GM23338 (cell line): ENCODE data around the gene GAB1. TPM values are rescaled to one million over a fixed set of nuclear protein-coding genes. Genes with fewer than 3 reads are reported as not detected.

Experiments used
- ATAC-seq: fragments of 200-7000 bp; cut with Tn5 transposase; 3 replicates; pipeline ENCODE4 v1.9.1; 2020
- DNase-seq: peaks from one replicate; pipeline ENCODE4 v3.0.0-alpha.2; 2015; ENCODE audit warnings: low spot score
- H2AFZ ChIP-seq: fragments of 200-600 bp; sonication (generic); 2 replicates; pipeline ENCODE4 v1.8.0; 2016; ENCODE audit warnings: antibody characterized with exemption, mild to moderate bottlenecking, moderate library complexity
- H3F3A ChIP-seq: fragments of 200-600 bp; sonication (generic); replicated peaks from 2 replicates; pipeline ENCODE4 v1.8.0; 2017; ENCODE audit warnings: antibody characterized with exemption, mixed run types, low read depth
- H3K27ac ChIP-seq: fragments of 200-600 bp; sonication (generic); 2 replicates; pipeline ENCODE4 v1.6.1; 2016; ENCODE audit warnings: low read depth
- H3K27me3 ChIP-seq: fragments of 200-600 bp; sonication (generic); 2 replicates; pipeline ENCODE4 v1.8.0; 2016; ENCODE audit warnings: mild to moderate bottlenecking, mixed run types, moderate library complexity; ENCODE audit not compliant: insufficient read depth
- H3K36me3 ChIP-seq: fragments of 200-600 bp; sonication (generic); 2 replicates; pipeline ENCODE4 v1.8.0; 2016; ENCODE audit warnings: mild to moderate bottlenecking; ENCODE audit not compliant: insufficient read depth
- H3K4me1 ChIP-seq: fragments of 200-600 bp; sonication (generic); 2 replicates; pipeline ENCODE4 v1.8.0; 2016; ENCODE audit warnings: mild to moderate bottlenecking, moderate library complexity; ENCODE audit not compliant: insufficient read depth
- H3K4me2 ChIP-seq: fragments of 200-600 bp; sonication (generic); 2 replicates; pipeline ENCODE4 v1.7.1; 2017; ENCODE audit warnings: mixed run types
- H3K4me3 ChIP-seq: fragments of 200-600 bp; sonication (generic); 2 replicates; pipeline ENCODE4 v1.6.1; 2016; ENCODE audit warnings: mixed run types
- H3K79me2 ChIP-seq: fragments of 200-600 bp; sonication (generic); replicated peaks from 2 replicates; pipeline ENCODE4 v1.8.0; 2017; ENCODE audit warnings: mild to moderate bottlenecking; ENCODE audit not compliant: insufficient read depth
- H3K9me2 ChIP-seq: fragments of 200-600 bp; sonication (generic); 2 replicates; pipeline ENCODE4 v1.8.0; 2017; ENCODE audit not compliant: insufficient read depth
- H4K20me1 ChIP-seq: fragments of 200-600 bp; sonication (generic); replicated peaks from 2 replicates; pipeline ENCODE4 v1.8.0; 2017; ENCODE audit warnings: mild to moderate bottlenecking; ENCODE audit not compliant: insufficient read depth
- H3K27ac Mint-ChIP-seq: 2 replicates; pipeline ENCODE4 v1.8.0; 2020; ENCODE audit warnings: inconsistent platforms, mild to moderate bottlenecking, moderate library complexity, mixed read lengths
- H3K27me3 Mint-ChIP-seq: 3 replicates; pipeline ENCODE4 v1.8.0; 2022; ENCODE audit warnings: low read depth, mild to moderate bottlenecking, moderate library complexity, mixed read lengths, inconsistent platforms; ENCODE audit not compliant: insufficient read depth, poor library complexity
- H3K36me3 Mint-ChIP-seq: 3 replicates; pipeline ENCODE4 v1.8.0; 2021; ENCODE audit warnings: low read depth, mild to moderate bottlenecking, inconsistent platforms, moderate library complexity, mixed read lengths
- H3K4me1 Mint-ChIP-seq: 3 replicates; pipeline ENCODE4 v1.8.0; 2020; ENCODE audit warnings: mild to moderate bottlenecking, inconsistent platforms, mixed read lengths
- H3K4me3 Mint-ChIP-seq: 3 replicates; pipeline ENCODE4 v1.8.0; 2021; ENCODE audit warnings: moderate library complexity, mild to moderate bottlenecking, inconsistent platforms, mixed read lengths
- H3K9me3 Mint-ChIP-seq: 3 replicates; pipeline ENCODE4 v1.8.0; 2020; ENCODE audit warnings: moderate library complexity, mild to moderate bottlenecking, inconsistent platforms, mixed read lengths
- CREB1 ChIP-seq: fragments of 250-450 bp; sonication (Bioruptor Pico); IDR thresholded peaks from 2 replicates; pipeline ENCODE4 v1.5.0; 2020; ENCODE audit warnings: low read depth, mild to moderate bottlenecking, moderate library complexity
- CTCF ChIP-seq, 2 experiments: fragments of 200-600 bp in 1 of 2; sonication (generic) in 1 of 2; conservative IDR thresholded peaks; 2 replicates each; pipeline versions ENCODE4 v1.5.1 to v1.6.1; 2016 to 2017; ENCODE audit warnings: antibody characterized with exemption in 2 of 2, low read depth in 2 of 2, mild to moderate bottlenecking in 2 of 2, moderate library complexity in 1 of 2
- JUNB ChIP-seq: IDR thresholded peaks from one replicate; pipeline ENCODE4 v1.6.1; 2016; ENCODE audit warnings: antibody characterized with exemption; ENCODE audit not compliant: unreplicated experiment
- NANOG ChIP-seq: IDR thresholded peaks from 2 replicates; pipeline ENCODE4 v1.6.1; 2016; ENCODE audit warnings: antibody characterized with exemption, borderline replicate concordance
- POLR2AphosphoS5 ChIP-seq: IDR thresholded peaks from 2 replicates; pipeline ENCODE4 v1.6.1; 2016; ENCODE audit warnings: antibody characterized with exemption, low read depth
- REST ChIP-seq: IDR thresholded peaks from one replicate; pipeline ENCODE4 v1.6.1; 2018; ENCODE audit warnings: antibody characterized with exemption; ENCODE audit not compliant: unreplicated experiment
- STAT1 ChIP-seq: IDR thresholded peaks from one replicate; pipeline ENCODE4 v1.6.1; 2016; ENCODE audit warnings: antibody characterized with exemption; ENCODE audit not compliant: unreplicated experiment
- ZNF331 ChIP-seq: fragments of 250-450 bp; sonication (Bioruptor Pico); IDR thresholded peaks from 2 replicates; pipeline ENCODE4 v1.5.0; 2020; ENCODE audit warnings: low read depth, mild to moderate bottlenecking, moderate library complexity
- polyA plus RNA-seq: library from polyadenylated mRNA; unstranded; fragments of >200 nt; fragmentation: Nextera tagmentation; extraction: Ambion mirVana; gene quantifications from 2 replicates; pipeline ENCODE4 v1.2.1, GENCODE V29; 2016
- total RNA-seq: library from RNA; depleted of rRNA; stranded (reverse); fragments of >200 nt; shearing (Covaris generic); gene quantifications from 2 replicates; pipeline ENCODE4 v1.2.3, GENCODE V29; 2014

GAB1 gene
- total and polyA plus RNA-seq, 2 experiments from 2014 or later = 4.0 to 18.4 TPM

GRCh38 chr4:143292858-143293257 is 43.8 kb upstream of the GAB1 start (continued):
- no peak for TF ChIP-seq CTCF (conservative IDR thresholded peaks at IDR 0.05; ENCODE audit: low read depth in 2 of 2)

GRCh38 chr4:143294310-143294709 is 42.4 kb upstream of the GAB1 start:
- Histone ChIP-seq H3K27ac (no peak overlapping the region), H2AFZ (no peak overlapping the region), H3K9me2 (no peaks in the 10 kb centered on the region; the same call in 1 of the 2 replicates), H3K36me3 (no peaks in the 10 kb centered on the region), H3K4me3 (no peak overlapping the region), H3K79me2 (no peaks in the 10 kb centered on the region), H3K4me2 (no peak overlapping the region), H3K4me1 (no peaks in the 10 kb centered on the region), H4K20me1 (no peaks in the 10 kb centered on the region), H3K27me3 (no peaks in the 10 kb centered on the region), H3F3A (no peaks in the 10 kb centered on the region)
- no peak for TF ChIP-seq STAT1
- TF ChIP-seq ZNF331 (CRISPR knock-in tag) = no peak
- TF ChIP-seq JUNB = no peak
- Mint-ChIP-seq H3K9me3 (no peaks in the 10 kb centered on the region), H3K36me3 (no peaks in the 10 kb centered on the region), H3K27me3 (no peaks in the 10 kb centered on the region), H3K27ac (no peak overlapping the region), H3K4me3 (no peak overlapping the region), H3K4me1 (no peaks in the 10 kb centered on the region)
- DNase-seq (no peak), ATAC-seq (no peak)

- Histone ChIP-seq H3K79me2 (no peaks in the 10 kb centered on the region), H3K27me3 (no peaks in the 10 kb centered on the region), H3K36me3 (no peaks in the 10 kb centered on the region), H3K4me3 (no peak overlapping the region), H2AFZ (no peak overlapping the region), H3K9me2 (no peaks in the 10 kb centered on the region; the same call in 1 of the 2 replicates), H4K20me1 (no peaks in the 10 kb centered on the region), H3K4me2 (no peak overlapping the region), H3K27ac (no peak overlapping the region), H3F3A (no peaks in the 10 kb centered on the region), H3K4me1 (no peaks in the 10 kb centered on the region)
- Mint-ChIP-seq H3K4me1 (no peaks in the 10 kb centered on the region), H3K9me3 (no peaks in the 10 kb centered on the region), H3K27ac (no peak overlapping the region), H3K36me3 (no peaks in the 10 kb centered on the region), H3K4me3 (no peak overlapping the region), H3K27me3 (no peaks in the 10 kb centered on the region)
- ATAC-seq (no peak), DNase-seq (no peak)
- no peak for TF ChIP-seq STAT1
- TF ChIP-seq ZNF331 (CRISPR knock-in tag) = no peak
- TF ChIP-seq CREB1 (CRISPR knock-in tag) = no peak
- no peak for TF ChIP-seq REST
- TF ChIP-seq CTCF (conservative IDR thresholded peaks at IDR 0.05; ENCODE audit: low read depth in 2 of 2) = no peak
- TF ChIP-seq NANOG = no peak
- TF ChIP-seq POLR2AphosphoS5 = no peak
- no peak for TF ChIP-seq JUNB
Observed at GRCh38 chr4:143294710-143295275, 41.9 kb upstream of the GAB1 start.
